BE2C (cell line): Measurements from ENCODE around the gene CDCA7.
"Not testable (repeated sequence)": the region's sequence is repeated elsewhere in the genome, so short reads cannot be mapped to it uniquely, and the experiment has no call there.

Experiments used
- DNase-seq: peaks from one replicate; pipeline ENCODE4 v3.0.0-alpha.2; 2020
- H3K27me3 ChIP-seq: fragments of 250-450 bp; sonication (Bioruptor Pico); 2 replicates; pipeline ENCODE4 v1.5.1; 2020; ENCODE audit warnings: mild to moderate bottlenecking
- H3K36me3 ChIP-seq: fragments of 250-450 bp; sonication (Bioruptor Pico); 2 replicates; pipeline ENCODE4 v1.5.1; 2020; ENCODE audit warnings: mild to moderate bottlenecking
- H3K4me1 ChIP-seq: fragments of 250-450 bp; sonication (Bioruptor Pico); 2 replicates; pipeline ENCODE4 v1.5.1; 2020
- H3K4me3 ChIP-seq: 2 replicates; pipeline ENCODE4 v1.5.1; 2011; ENCODE audit warnings: low read depth, low read length
- H3K9me3 ChIP-seq: fragments of 250-450 bp; sonication (Bioruptor Pico); 2 replicates; pipeline ENCODE4 v1.5.1; 2020
- CTCF ChIP-seq: IDR thresholded peaks from 2 replicates; pipeline ENCODE4 v1.5.1; 2012; ENCODE audit warnings: mild to moderate bottlenecking, low read depth, low read length

CDCA7 gene

GRCh38 chr2:173410579-173410978 is 55.9 kb downstream of the CDCA7 start:
- TF ChIP-seq CTCF = no peak
- Histone ChIP-seq H3K4me3 (no peak overlapping the region), H3K36me3 (no peaks in the 10 kb centered on the region), H3K9me3 (no peaks in the 10 kb centered on the region), H3K27me3 (no peaks in the 10 kb centered on the region), H3K4me1 (no peaks in the 10 kb centered on the region)
- no peak for DNase-seq

GRCh38 chr2:173412628-173413027 is 58.0 kb downstream of the CDCA7 start:
- DNase-seq = no peak
- Histone ChIP-seq H3K4me1 (no peaks in the 10 kb centered on the region), H3K27me3 (no peaks in the 10 kb centered on the region), H3K4me3 (no peak overlapping the region), H3K36me3 (no peaks in the 10 kb centered on the region), H3K9me3 (no peaks in the 10 kb centered on the region)
- no peak for TF ChIP-seq CTCF

- no peak for TF ChIP-seq CTCF
- no peaks in the 10 kb centered on the region for H3K4me1 ChIP-seq
- no peaks in the 10 kb centered on the region for H3K27me3 ChIP-seq
- H3K9me3 ChIP-seq = no peaks in the 10 kb centered on the region
- no peaks in the 10 kb centered on the region for H3K36me3 ChIP-seq
- no peak for DNase-seq
- no peak overlapping the region for H3K4me3 ChIP-seq
These were observed 60.2 kb downstream of the CDCA7 start for GRCh38 chr2:173414823-173415322.

GRCh38 chr2:173415431-173416381 is 61.0 kb downstream of the CDCA7 start:
- no peak for DNase-seq
- no peak overlapping the region for H3K4me3 ChIP-seq
- no peaks in the 10 kb centered on the region for H3K36me3 ChIP-seq
- no peaks in the 10 kb centered on the region for H3K9me3 ChIP-seq
- TF ChIP-seq CTCF = no peak
- H3K27me3 ChIP-seq = no peaks in the 10 kb centered on the region
- H3K4me1 ChIP-seq = no peaks in the 10 kb centered on the region

GRCh38 chr2:173416415-173417152 is 61.9 kb downstream of the CDCA7 start:
- not testable (repeated sequence) for H3K9me3 ChIP-seq, H3K36me3 ChIP-seq, H3K27me3 ChIP-seq, DNase-seq, H3K4me3 ChIP-seq, H3K4me1 ChIP-seq

- no peak for TF ChIP-seq CTCF
- no peak for DNase-seq
These were observed 62.7 kb downstream of the CDCA7 start for GRCh38 chr2:173417341-173417740.

More at GRCh38 chr2:173417341-173417740, 62.7 kb downstream of the CDCA7 start:
- Histone ChIP-seq H3K9me3 (no peaks in the 10 kb centered on the region), H3K4me3 (no peak overlapping the region), H3K27me3 (no peaks in the 10 kb centered on the region), H3K4me1 (no peaks in the 10 kb centered on the region), H3K36me3 (no peaks in the 10 kb centered on the region)
